HEK293 (cell line): ENCODE measurements around the gene THRA.

Experiments
- CTCF ChIP-seq: fragments of 450-650 bp; formaldehyde crosslinking; IDR thresholded peaks from 2 replicates; pipeline ENCODE4 v1.5.1; 2016; ENCODE audit warnings: missing biosample characterization, missing genetic modification characterization
- ZBTB48 ChIP-seq: fragments of 450-650 bp; formaldehyde crosslinking; IDR thresholded peaks from 2 replicates; pipeline ENCODE4 v1.5.1; 2016; ENCODE audit warnings: missing biosample characterization, missing genetic modification characterization
- ZNF544 ChIP-seq: fragments of 450-650 bp; formaldehyde crosslinking; IDR thresholded peaks from 2 replicates; pipeline ENCODE4 v1.5.0; 2017; ENCODE audit warnings: missing biosample characterization, missing genetic modification characterization
- ZNF623 ChIP-seq: fragments of 450-650 bp; formaldehyde crosslinking; IDR thresholded peaks from 2 replicates; pipeline ENCODE4 v1.5.1; 2016; ENCODE audit warnings: missing biosample characterization, missing genetic modification characterization
- ZNF747 ChIP-seq: fragments of 450-650 bp; formaldehyde crosslinking; IDR thresholded peaks from 2 replicates; pipeline ENCODE4 v1.5.1; 2016; ENCODE audit warnings: missing biosample characterization, missing genetic modification characterization

GRCh38 chr17:40098846-40099618 is 36.3 kb downstream of the THRA start:
- no peak for TF ChIP-seq ZNF544 (tag by site-specific recombination)
- TF ChIP-seq CTCF, result no peak
- peak; percentile 91 for TF ChIP-seq ZBTB48 (tag by site-specific recombination)
- TF ChIP-seq ZNF747, result no peak
- TF ChIP-seq ZNF623, result no peak
